Sigmoid colon (tissue), 7 donors: Measurements from ENCODE around the gene ARHGEF17. TPM values are rescaled to one million over a fixed set of nuclear protein-coding genes. Genes with fewer than 3 reads are reported as not detected.
A peak's percentile ranks its signal among the peaks of the same experiment; 100 is the strongest.

Experiments used
- DNase-seq: peaks from one replicate; pipeline ENCODE4 v3.0.0-alpha.2; 2019
- H3K27ac ChIP-seq, 4 donors: fragments of 200-600 bp; sonication (generic); one replicate each; pipeline ENCODE4 v1.5.1; 2016 to 2019; ENCODE audit warnings: mild to moderate bottlenecking in 1 of 4
- H3K27me3 ChIP-seq, 3 donors: fragments of 200-600 bp; sonication (generic); one replicate each; pipeline ENCODE4 v1.5.1; 2019; ENCODE audit warnings: mild to moderate bottlenecking in 1 of 3
- H3K36me3 ChIP-seq, 4 donors: fragments of 200-600 bp; sonication (generic); one replicate each; pipeline ENCODE4 v1.5.1; 2016 to 2019
- H3K4me1 ChIP-seq, 4 donors: fragments of 200-600 bp; sonication (generic); one replicate each; pipeline ENCODE4 v1.5.1; 2017 to 2019
- H3K4me3 ChIP-seq, 4 donors: fragments of 200-600 bp; sonication (generic); one replicate each; pipeline ENCODE4 v1.5.1; 2017 to 2019; ENCODE audit warnings: mild to moderate bottlenecking in 2 of 4, moderate library complexity in 1 of 4
- H3K9me3 ChIP-seq, 4 donors: fragments of 200-600 bp in 3 of 4; sonication (generic) in 3 of 4; one replicate each; pipeline versions ENCODE4 v1.5.1 to v1.6.1; 2013 to 2019
- CTCF ChIP-seq, 4 experiments: fragments of 450-650 bp in 3 of 4; fragments of 200-600 bp in 1 of 4; IDR thresholded peaks; one replicate each; pipeline ENCODE4 v1.5.1; 2016 to 2019; ENCODE audit warnings: antibody characterized with exemption in 4 of 4, mild to moderate bottlenecking in 3 of 4, moderate library complexity in 2 of 4
- EP300 ChIP-seq, 4 donors: sonication (generic); formaldehyde crosslinking; IDR thresholded peaks; one replicate each; pipeline ENCODE4 v1.6.1; 2017; ENCODE audit warnings: antibody characterized with exemption in 4 of 4
- POLR2A ChIP-seq, 2 donors: fragments of 450-650 bp; IDR thresholded peaks; one replicate each; pipeline ENCODE4 v1.6.1; 2016; ENCODE audit warnings: antibody characterized with exemption in 2 of 2, mild to moderate bottlenecking in 2 of 2, moderate library complexity in 2 of 2
- POLR2AphosphoS5 ChIP-seq, 4 donors: sonication (generic); formaldehyde crosslinking; IDR thresholded peaks; one replicate each; pipeline ENCODE4 v1.6.1; 2017; ENCODE audit warnings: antibody characterized with exemption in 4 of 4
- WGBS, 2 donors: extraction: QIAGEN DNeasy Blood & Tissue Kit; methylation state at CpG; one replicate each; pipeline ENCODE4 v1.1.7; 2013; 5-methylcytosine and 5-hydroxymethylcytosine counted together
- intact Hi-C: fragments of 100-400 bp; cut with DNase I; formaldehyde crosslinking; loops from one replicate; pipeline ENCODE4 v1.15.1; 2023
- polyA plus RNA-seq, 3 donors: library from polyadenylated mRNA; stranded (reverse); fragments of 200-250 nt; gene quantifications; one replicate each; pipeline ENCODE4 v1.2.3, GENCODE V29; 2013
- total RNA-seq, 4 donors: library from RNA; depleted of rRNA; stranded (reverse); fragments of >200 nt; gene quantifications; one replicate each; pipeline ENCODE4 v1.1.0, GENCODE V29; 2016
- donor health status: healthy with polysubstance abuse.
- donor health status: Bipolar disorder and iron deficiency.
- donor health status: healthy.

The ARHGEF17 gene
- total and polyA plus RNA-seq, 7 donors, result 1.8 to 104 (median 38.2) TPM

- Histone ChIP-seq H3K27ac (peak overlapping the region; percentile 94 to 100 (median 98)), H3K4me1 (peaks cover 2 to 94% (median 91%) of the 10 kb centered on the region in 4 donors), H3K9me3 (no peaks in the 10 kb centered on the region), H3K27me3 (no peaks in the 10 kb centered on the region), H3K4me3 (peak overlapping the region in 3 of 4 donors; percentile 59 to 85 (median 71)), H3K36me3 (no peaks in the 10 kb centered on the region)
- no peak for TF ChIP-seq CTCF (IDR thresholded peaks at IDR 0.05)
- no peak for TF ChIP-seq POLR2A (IDR thresholded peaks at IDR 0.05)
- TF ChIP-seq POLR2AphosphoS5 (IDR thresholded peaks at IDR 0.05), result no peak
- TF ChIP-seq EP300 (IDR thresholded peaks at IDR 0.05), result no peak
- no peak for DNase-seq
- 42 to 79% methylated on average over 1 of the region's 1 CpG for WGBS, 2 donors
- intact Hi-C loops, result no loop called here
Measured at GRCh38 chr11:73313652-73314051, 5.6 kb downstream of the ARHGEF17 start.

- Histone ChIP-seq H3K36me3 (no peaks in the 10 kb centered on the region), H3K4me1 (peaks cover 3 to 100% (median 98%) of the 10 kb centered on the region in 4 donors), H3K9me3 (no peaks in the 10 kb centered on the region), H3K27ac (peak overlapping the region; percentile 94 to 100 (median 98)), H3K4me3 (peak overlapping the region in 3 of 4 donors; percentile 6 to 71 (median 59)), H3K27me3 (no peaks in the 10 kb centered on the region)
- no peak for TF ChIP-seq POLR2A (IDR thresholded peaks at IDR 0.05)
- TF ChIP-seq CTCF (IDR thresholded peaks at IDR 0.05), result no peak
- TF ChIP-seq POLR2AphosphoS5 (IDR thresholded peaks at IDR 0.05), result no peak
- no peak for TF ChIP-seq EP300 (IDR thresholded peaks at IDR 0.05)
- intact Hi-C loops, result no loop called here
- 68 to 76% methylated on average over 11 of the region's 11 CpGs for WGBS, 2 donors
- peak; percentile 67 for DNase-seq
Measured at GRCh38 chr11:73314117-73314961, 6.3 kb downstream of the ARHGEF17 start.

- WGBS, 2 donors, result 66 to 81% methylated on average over 9 of the region's 9 CpGs
- Histone ChIP-seq H3K4me3 (peak overlapping the region in 2 of 4 donors; percentile 8 to 71), H3K4me1 (peaks cover 3 to 100% (median 99%) of the 10 kb centered on the region in 4 donors), H3K27me3 (no peaks in the 10 kb centered on the region), H3K9me3 (no peaks in the 10 kb centered on the region), H3K27ac (peak overlapping the region; percentile 94 to 100 (median 98)), H3K36me3 (no peaks in the 10 kb centered on the region)
- intact Hi-C loops, result no loop called here
- peak in 3 of 4 donors; percentile 65 to 81 (median 74) for TF ChIP-seq POLR2AphosphoS5 (IDR thresholded peaks at IDR 0.05)
- TF ChIP-seq POLR2A (IDR thresholded peaks at IDR 0.05), result no peak
- no peak for TF ChIP-seq CTCF (IDR thresholded peaks at IDR 0.05)
- TF ChIP-seq EP300 (IDR thresholded peaks at IDR 0.05), result peak in 1 of 4 donors; percentile 26
- DNase-seq, result peak; percentile 83
Measured at GRCh38 chr11:73315293-73316020, 7.4 kb downstream of the ARHGEF17 start.

GRCh38 chr11:73316422-73316821, 8.3 kb downstream of the ARHGEF17 start:
- no peak overlapping the region for H3K4me3 ChIP-seq
- H3K36me3 ChIP-seq, result no peaks in the 10 kb centered on the region
- H3K27me3 ChIP-seq, result no peaks in the 10 kb centered on the region
- H3K4me1 ChIP-seq, result peaks cover 3 to 100% (median 99%) of the 10 kb centered on the region in 4 donors
- H3K9me3 ChIP-seq, result no peaks in the 10 kb centered on the region
- H3K27ac ChIP-seq, result peak overlapping the region; percentile 94 to 100 (median 98)
- TF ChIP-seq EP300 (IDR thresholded peaks at IDR 0.05) (no peak), CTCF (IDR thresholded peaks at IDR 0.05) (no peak), POLR2A (IDR thresholded peaks at IDR 0.05) (no peak), POLR2AphosphoS5 (IDR thresholded peaks at IDR 0.05) (no peak)
- DNase-seq, result no peak
- 79 to 83% methylated on average over 1 of the region's 1 CpG for WGBS, 2 donors
- intact Hi-C loops, result no loop called here
